GM18502 (cell line): ENCODE results near the gene ATP8B3.
"Not testable (repeated sequence)": the region's sequence is repeated elsewhere in the genome, so short reads cannot be mapped to it uniquely, and the experiment has no call there.

Experiments used
- ATAC-seq: cut with Tn5 transposase; IDR thresholded peaks from one replicate; pipeline ENCODE4 v1.9.1; 2021; ENCODE audit warnings: mild to moderate bottlenecking; ENCODE audit not compliant: unreplicated experiment, poor library complexity

The ATP8B3 gene

DNA sequence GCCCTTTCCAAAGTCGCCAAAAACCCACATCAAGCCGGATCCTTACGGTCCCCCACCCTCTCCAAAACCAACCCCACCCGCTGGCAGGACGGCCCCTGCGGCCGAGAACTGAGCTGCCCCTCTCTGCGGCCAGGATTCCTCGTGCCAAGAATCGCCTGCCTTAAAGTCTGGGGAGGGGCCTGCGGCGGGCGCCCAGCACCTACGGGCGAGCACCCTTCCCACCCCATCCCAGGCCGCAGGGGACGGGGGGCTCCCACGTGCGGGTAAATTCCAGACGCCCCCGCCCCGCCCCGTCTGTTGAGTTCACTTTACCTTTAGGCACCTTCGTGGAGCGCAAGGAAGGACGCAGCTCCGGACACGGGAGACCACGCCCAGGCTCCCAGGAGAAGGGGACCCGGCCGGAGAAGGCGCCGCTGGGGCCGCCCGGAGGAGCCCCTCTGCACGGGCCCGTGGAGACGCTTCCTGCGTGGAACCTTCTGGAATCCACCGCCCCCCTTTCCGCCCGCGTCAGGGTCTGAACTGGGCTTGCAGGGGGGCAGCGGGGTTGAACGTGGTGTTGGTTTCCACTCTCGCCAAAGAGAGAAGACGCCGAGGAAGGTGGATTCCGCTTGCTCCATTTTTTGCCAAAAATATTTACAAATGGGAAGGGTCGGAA, 36.0 kb downstream of the ATP8B3 start:
- no peak for ATAC-seq

DNA sequence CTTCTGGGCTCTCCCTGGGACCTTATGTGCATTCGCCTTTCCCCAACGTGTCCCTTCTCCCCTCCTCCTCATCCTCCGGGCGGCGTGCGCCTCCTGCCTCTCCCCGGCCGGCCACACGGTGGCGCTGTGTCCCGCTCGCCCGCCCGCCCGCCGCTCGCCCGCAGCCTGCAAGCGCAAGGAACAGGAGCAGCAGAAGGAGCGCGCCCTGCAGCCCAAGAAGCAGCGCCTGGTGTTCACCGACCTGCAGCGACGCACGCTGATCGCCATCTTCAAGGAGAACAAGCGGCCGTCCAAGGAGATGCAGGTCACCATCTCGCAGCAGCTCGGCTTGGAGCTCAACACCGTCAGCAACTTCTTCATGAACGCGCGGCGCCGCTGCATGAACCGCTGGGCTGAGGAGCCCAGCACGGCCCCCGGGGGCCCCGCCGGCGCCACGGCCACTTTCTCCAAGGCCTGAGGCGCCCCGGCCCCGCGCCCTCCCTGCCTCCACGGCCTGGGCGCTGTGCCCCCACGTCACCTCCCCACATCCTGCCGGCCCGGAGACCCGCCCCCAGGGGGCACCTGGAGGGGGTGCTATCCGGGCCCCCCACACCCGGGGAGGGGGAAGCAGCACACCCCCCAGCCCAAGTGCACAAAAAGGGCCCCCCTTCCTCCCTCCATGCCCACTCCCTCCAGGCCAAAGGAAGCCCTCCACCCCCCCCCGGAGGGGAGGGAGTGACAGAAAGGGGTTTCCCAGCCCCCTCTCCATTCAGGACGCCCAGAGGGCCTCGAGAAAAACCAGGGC, 36.9 kb downstream of the ATP8B3 start:
- no peak for ATAC-seq

DNA sequence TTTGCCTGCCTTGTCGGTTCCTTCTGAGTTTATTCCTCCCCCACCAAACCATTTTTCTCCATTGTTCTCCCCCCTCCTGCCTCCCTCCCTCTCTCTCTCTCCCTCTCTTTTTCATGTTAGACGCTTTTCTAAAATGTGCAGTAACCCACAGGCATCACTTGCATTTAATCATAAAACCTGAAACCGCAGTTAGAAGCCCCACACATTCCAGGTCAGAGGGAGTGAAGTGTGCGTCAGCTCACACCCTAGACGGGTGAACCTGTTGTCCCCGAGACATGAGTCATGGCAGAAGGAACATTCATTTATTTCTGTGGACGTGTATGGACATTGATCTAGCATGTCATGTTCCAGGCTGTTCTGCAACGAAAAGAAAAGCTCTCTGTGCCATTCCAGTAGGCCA, 38.9 kb downstream of the ATP8B3 start:
- ATAC-seq, result no peak

DNA sequence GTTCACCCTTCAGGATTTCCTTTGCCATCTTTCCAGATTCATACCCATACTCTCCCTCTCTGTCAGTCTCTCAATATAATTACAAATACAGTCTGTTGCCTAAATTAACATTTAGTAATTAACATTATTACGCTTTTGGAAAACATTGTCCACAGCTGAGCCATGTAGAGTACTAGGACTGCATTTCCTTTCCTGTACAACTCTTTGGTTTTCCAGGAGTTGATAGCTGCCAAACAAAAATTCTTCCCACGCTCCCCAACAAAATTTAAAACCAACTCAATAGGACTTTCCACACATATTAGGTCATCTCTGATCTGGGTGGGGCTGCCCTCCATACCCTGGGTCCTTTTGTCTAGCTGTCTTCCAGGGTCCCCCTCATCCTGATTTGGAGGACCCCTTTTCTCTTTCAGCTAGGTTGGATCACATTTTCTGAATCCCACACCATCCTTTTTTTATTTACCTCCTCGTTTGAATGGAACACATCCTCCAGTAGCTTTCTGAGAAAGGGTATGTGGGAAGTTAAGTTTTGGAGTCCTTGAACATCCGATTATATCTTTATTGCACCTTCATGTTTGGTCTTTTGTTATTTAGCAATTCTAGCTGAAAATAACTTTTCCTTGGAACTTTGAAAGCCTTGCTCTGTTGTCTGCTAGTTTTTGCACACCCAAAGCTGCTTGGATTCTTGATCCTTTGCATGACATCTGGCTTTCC, 41.1 kb downstream of the ATP8B3 start:
- ATAC-seq, result no peak

DNA sequence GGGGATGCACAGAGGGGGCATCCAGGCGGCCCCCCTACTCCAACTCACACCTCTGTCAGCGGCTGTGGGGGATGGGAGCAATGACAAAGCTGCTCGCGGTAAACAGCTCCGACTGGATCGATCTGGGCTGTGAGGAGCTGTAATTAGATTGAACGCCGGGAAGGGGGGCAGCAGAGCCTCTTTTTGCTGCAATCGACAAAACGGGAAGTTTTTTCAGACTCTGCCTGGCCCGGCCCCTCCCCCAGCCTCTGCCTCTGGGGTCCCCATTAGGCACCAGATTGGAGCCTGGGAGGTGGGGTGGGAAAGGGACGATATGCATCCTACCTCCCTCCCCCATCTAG, 42.5 kb downstream of the ATP8B3 start:
- no peak for ATAC-seq

DNA sequence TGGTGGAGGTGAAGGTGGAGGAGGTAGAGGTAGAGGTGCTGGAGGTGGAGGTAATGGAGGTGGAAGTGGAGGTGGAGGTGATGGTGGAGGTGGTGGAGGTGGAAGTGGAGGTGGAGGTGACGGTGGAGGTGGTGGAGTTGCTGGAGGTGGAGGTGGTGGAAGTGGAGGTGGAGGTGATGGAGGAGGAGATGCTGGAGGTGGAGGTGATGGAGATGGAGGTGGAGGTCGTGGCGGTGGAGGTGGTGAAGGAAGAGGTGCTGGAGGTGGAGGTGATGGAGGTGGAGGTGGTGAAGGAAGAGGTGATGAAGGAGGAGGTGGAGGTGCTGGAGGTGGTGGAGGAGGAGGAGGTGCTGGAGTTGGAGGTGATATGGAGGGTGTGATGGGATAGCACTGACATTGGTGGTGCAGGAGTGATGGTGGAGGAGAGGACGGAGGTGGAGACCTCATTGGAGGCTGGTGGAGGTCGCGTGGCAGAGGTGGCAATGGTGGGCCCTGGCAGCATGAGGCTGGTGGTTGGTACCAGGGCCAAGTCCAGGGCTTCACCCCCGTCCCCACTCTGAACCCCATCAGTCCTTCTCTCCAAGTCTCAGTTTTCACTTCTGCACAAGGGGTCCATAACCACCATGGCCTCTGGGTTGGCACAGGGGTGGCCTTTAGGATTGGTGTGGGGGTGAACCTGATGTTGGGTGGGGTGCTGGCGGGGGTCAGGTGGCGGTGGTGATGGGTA, 43.0 kb downstream of the ATP8B3 start:
- no peak for ATAC-seq

DNA sequence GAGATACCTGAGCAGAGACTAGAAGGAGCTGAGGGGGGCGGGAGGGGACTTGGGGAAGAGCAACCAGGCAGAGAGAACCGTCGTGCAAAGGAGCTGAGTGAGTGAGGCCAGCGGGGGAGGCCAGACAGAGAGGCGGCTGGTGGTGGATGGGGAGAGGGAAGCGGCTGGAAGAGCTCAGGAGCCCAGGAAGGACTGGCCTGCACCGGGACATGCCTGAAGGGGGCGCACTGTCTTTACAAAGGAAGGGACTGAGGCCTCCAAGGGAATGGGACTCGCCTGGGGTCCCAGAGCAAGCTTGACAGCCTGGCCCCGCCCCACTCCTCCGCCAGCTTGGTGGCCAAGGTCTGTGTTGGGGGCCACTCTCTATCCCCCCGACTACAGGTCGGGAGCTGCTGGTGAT, 43.8 kb downstream of the ATP8B3 start:
- ATAC-seq, result no peak

DNA sequence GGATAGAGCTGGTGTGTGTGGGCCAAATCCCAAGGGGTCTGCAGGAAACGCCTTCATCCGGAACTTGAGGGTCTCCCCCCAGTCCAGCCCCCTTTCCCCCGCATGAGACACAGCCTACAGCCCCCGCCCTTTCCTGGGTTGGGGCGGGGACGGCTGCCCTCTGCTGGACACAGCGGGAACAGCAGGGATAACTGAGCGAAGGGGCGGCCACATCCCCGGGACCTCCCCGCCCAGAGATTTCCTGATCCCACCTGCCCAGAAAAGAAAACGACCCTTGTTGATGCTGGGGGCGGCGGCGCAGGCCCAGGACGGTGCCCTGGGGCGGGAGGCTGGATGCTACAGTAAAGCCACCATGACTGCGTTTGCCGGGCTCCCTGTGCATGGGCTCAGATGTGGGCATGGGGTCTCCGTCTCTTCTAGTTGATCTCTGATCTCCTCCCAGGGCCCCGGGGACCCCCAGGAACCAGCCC, 44.6 kb downstream of the ATP8B3 start:
- no peak for ATAC-seq

DNA sequence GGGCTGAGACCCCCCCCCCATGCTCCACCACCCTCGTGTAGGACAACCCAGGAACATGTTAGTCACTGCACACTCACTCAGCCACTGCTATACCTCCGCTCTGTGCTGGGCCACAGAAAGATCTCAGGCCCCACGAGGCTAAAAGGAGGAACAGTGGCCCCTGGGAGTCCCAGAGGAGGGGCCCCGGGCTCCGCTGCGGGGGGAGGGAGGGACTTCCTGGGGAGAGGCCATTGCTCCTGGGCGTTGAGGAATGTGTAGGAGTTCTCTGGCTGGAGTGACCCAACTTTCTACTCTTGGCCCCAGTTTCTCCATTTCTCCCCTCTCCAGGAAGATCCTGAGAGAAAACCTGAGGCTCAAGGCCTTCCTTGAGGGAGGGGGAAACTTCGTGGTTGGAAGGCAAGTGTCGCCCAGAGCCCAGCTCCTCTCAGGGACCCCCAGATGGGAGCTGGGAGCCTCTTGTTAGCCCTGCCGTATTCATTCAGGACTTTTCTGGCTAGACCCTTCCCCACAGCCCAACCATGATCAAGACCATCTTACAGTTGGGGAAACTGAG, 45.2 kb downstream of the ATP8B3 start:
- no peak for ATAC-seq

DNA sequence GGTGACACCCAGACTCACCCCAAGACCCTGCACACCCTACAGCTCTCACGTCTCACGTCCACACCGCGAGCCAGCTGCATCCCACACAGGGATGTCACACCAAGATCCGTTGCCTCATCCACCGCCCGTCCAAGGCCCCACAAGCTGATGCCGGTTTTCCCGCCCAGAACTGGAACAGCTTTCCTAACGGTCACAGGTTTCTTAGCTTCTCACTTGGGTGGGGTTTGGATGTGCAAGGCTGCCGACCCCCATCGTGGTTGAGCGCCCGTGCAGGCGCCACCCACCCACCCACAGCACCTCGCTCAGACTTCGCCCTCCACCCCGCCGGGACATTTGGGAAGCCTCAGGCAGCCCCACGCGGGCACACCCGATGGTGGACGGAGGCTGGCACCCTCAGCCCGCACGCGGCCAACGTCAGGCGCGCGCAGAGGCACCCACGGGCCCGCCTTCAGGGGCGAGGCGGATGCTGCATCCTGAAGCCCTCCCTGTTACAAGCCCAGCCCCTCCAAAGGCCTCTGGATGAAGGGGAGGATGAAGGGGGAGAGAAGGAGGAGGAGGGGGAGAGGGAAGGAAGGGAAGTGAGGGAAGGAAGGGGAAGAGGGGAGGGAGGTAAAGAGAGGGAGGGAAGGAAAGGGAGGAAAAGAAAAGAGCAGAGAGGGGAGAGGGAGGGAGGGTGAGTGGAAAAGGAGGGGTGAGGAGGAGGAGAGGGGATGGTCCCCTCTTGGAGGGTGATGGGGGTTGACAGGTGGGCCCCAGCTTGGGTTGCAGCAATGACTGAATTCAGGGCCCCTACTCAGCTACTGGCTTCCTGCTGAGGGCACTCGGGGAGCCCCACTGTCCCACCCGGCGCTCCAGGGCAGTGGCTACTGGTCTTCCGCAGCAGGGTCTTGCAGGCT, 45.9 kb downstream of the ATP8B3 start:
- no peak for ATAC-seq

DNA sequence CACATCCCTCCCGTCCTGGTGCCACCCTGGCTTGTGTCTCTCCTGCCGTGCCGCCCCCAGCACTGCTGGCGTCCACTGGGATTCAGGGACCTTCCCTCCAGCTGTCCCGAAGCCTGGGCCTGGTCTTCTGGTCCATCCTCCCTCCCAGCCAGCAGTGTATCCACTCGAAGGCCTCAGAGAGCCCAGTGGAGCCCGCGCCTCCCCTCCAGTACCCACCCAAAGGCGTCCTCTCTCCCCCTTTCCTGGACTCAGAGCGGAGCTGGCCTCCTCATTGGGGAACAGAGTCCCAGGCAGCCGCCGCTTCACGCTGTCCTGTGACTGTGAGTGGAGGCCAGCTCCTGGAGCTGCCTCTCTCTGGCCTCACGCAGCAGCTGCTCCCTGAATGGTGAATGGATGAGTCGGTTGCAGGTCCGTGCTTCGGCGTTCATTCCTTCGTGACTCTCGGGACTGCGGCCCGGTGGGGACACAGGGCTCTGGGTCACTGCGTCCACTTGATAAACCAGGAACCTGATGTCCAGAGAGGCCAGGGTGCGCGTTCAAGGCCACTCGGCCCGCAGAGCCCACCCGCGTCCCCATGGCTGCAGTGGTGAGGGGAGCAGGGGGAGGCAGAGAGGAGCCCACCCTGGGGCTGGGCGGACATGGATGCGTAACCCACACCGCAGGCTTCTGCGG, 46.7 kb downstream of the ATP8B3 start:
- ATAC-seq, result no peak

DNA sequence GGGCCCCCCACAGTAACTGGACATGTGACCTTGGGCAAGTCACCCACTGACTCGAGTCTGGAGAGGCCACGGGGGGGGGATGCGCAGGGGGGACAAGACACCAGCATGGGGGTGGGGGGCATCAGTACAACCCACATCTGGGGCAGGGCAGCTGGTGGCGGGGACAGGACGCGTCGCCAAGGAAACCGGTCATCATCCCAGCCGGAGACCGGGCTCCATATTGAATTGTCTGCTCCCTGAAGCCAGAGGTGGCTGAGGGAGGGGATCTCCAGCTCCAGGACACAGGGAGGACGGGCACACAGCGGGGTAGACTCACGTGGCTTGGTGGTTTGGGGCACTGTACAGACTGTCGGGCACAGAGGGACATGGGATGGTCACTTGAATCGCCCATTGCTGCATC, 47.3 kb downstream of the ATP8B3 start:
- no peak for ATAC-seq

DNA sequence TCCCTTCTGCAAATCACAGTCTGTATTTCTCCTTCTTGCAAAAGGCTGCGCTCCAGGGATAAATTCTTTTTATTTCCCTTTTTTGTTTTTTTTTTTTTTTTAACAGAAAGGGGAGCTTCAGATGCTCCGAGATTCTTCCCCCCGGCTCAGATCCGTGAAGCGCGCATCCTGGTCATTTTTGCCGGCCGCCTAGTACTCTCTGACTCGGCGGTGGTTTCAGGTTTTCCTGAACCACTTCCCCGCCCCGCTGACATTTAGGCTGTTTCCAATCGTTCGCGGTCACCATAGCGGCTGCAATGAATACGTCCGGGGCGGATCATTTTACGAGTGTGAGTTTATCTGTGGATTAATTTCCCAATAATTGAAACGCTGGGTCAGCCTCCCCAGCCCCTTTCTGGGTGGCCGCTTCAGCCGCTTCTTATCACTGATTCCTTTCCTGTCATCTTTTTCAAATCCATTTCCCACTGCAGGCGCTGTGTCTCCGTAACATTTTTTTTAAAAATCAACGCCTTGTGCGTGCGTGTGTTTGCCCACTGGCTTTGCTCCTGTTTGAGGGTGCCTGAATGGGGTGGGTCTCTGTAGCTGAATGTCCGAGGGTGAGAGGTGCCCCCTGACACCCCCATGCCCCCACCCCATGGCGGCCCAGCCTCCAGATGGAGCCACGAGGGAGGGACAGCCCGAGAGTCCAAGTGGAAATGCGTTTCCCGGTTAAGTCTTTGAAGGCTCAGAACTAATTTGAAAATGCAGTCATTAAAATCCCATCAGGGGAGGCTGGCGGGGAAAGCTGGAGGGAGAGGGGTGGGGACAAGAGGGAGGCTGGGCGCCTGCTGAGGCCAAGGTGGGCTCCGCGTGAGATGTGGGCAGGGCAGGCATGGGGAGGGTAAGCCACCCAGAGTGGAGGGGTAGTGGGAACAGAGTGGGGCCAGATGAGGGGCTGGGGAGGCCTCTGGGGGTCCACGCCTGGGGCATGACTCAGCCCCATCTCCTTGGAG, 48.1 kb downstream of the ATP8B3 start:
- no peak for ATAC-seq

DNA sequence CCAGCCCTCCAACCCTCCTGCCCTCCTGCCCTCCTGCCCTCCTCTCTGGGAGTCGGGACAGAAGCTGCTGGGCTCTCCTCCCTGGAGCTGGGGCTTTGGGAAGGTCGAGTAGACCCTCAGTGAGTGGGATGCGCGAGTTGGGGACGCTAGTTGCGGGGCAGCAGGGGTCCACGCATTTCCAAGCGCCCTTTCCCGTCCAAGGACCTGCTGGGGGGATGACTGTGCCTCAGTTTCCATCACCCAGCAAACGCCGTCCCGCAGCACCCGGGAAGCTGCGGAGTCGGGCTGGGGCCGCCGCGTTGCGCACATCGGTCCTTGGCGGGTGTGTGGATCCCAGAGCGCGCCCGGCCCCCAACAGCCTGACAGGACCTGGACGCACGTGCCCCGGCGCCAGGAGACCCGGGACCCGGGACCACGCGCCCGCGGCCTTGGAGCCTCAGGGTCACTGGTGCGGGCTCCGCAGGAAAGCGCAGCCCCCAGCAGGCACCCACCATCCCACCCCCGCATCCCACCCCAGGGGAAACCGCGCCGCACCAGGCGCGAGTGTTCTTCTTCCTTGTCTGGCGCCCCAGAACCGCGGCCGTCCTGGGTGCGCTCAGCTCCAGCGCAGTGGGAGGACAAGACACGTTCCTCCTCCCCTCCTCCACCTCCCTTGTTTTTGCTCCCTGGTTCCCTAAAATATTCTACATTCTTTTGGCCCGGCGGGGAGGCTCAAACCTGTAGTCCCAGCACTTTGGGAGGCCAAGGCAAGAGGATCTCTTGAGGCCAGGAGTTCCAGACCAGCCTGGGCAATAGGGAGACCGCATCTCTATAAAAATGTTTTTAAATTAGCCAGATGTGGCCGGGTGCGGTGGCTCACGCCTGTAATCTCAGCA, 49.6 kb downstream of the ATP8B3 start:
- no peak for ATAC-seq

DNA sequence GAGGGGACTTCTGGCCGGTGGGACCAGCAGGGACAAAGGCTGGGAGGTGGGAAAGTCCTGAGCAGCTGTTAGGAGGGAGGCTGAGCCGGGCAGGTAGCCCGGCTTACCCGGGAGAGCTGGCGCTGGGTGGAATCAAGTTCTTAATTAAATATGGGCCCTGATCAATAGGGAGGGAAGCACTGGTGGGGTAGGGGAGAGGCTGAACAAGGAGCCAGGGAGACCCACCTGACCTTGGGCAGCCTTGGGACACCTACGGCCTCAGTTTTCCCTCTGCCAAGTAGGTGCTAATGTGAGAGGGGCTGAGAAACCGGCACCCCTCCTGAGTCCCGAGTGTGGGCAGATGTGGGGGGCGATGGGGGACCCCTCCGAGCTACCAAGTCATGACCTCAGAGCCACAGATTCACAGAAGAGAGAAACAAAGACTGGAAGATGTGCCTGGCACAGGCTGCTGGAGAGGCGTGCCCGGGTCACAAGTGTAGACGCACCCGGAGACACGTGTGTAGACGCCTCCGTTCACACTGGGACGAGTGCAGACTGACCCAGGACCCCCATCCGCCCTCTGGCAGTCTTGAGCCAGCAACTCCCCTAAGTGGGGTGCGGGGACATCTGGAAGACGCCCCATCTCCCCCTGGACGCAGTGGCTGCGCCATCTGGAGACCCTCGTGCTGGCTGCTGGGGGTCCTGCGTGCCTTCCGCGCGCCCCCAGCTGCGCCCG, 50.4 kb downstream of the ATP8B3 start:
- ATAC-seq, result no peak

DNA sequence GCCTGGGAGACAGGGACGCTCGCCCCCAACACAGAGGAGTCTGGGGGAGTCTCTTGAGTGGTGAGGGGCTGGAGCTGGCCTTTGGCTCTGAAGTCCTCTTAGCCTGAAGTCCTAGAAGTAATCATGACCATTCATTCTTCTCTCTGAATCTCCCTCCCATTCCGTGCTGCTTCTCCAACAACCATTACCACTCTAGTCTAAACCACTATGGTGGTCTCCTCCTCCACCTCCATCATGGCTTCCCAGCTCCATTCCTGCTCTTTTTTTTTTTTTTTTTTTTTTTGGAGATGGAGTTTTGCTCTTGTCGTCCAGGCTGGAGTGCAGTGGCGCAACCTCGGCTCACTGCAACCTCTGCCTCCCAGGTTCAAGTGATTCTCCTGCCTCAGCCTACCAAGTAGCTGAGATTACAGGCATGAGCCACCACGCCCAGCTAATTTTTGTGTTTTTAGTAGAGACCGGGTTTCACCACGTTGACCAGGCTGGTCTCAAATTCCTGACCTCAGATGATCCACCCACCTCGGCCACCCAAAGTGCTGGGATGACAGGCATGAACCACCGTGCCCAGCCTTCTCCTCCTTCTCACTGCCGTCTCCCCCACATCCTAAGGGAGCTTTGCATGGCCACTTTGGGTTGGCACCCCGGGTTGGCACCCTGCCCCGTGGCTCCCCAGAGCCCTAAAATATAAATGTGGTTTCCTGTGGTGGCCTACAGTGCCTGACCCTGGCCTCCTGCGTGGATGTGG, 51.1 kb downstream of the ATP8B3 start:
- not testable (repeated sequence) for ATAC-seq
